ENCODE measurements around the gene HNRNPL. TPM values are rescaled to one million over a fixed set of nuclear protein-coding genes. Genes with fewer than 3 reads are reported as not detected.
A peak's percentile ranks its signal among the peaks of the same experiment; 100 is the strongest.

HNRNPL gene
- total RNA-seq, 2 experiments from 2014 or later, result 723 to 728 TPM

DNA sequence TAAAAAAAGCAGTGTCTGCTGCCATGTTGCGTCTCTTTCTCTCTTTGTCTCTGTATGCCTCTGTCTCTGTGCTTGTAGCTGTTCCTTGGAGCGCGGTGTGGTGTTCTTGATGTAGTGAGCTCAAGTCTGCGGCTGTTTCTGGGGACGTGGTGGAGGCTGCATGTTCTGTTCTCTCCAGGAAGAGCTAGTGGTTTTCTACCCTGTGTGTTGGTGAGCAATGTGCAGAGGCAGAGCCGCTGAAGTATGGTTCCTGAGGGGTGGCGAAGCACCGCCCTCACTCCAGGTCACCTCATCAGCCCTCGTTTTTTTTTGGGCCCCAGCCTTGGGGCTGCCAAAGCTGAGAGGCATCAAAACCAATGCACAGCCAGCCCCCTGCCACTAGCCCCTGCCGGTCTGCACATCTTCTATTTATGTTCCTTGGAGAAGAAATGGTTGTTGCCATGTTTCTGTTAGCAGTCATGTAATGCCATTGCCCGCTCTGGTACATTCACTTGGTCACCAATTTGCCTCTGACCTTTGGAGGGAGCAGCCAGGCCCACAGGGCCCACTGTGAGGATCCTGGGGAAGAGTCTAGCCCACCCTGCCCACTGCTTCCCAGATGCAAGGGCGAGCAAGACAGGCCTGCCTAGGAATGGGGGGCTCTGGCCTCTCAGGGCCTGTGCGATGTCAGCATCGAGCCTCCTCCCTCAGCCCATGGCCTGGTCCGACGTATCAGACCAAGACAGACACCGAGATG lies 7.2 kb downstream of the HNRNPL start:
- H3K36me3 Mint-ChIP-seq, result peaks cover 82% of the 10 kb centered on the region
- peaks cover 84% of the 10 kb centered on the region for H3K4me1 Mint-ChIP-seq
- H3K27me3 Mint-ChIP-seq, result no peaks in the 10 kb centered on the region
- H3K9me3 Mint-ChIP-seq, result no peaks in the 10 kb centered on the region
- peak; percentile 70 for DNase-seq
- peak overlapping the region; percentile 91 for H3K27ac Mint-ChIP-seq
- H3K4me3 Mint-ChIP-seq, result peak overlapping the region; percentile 78

GRCh38 chr19:38841787-38842438 lies 7.9 kb downstream of the HNRNPL start:
- no peaks in the 10 kb centered on the region for H3K9me3 Mint-ChIP-seq

GRCh38 chr19:38841180-38841766 lies 8.5 kb downstream of the HNRNPL start:
- Mint-ChIP-seq H3K27me3 (no peaks in the 10 kb centered on the region), H3K9me3 (no peaks in the 10 kb centered on the region)

More at GRCh38 chr19:38841787-38842438, 7.9 kb downstream of the HNRNPL start:
- peak overlapping the region; percentile 91 for H3K27ac Mint-ChIP-seq
- peak overlapping the region; percentile 78 for H3K4me3 Mint-ChIP-seq
- peak; percentile 39 for DNase-seq
- H3K4me1 Mint-ChIP-seq, result peaks cover 79% of the 10 kb centered on the region
- no peaks in the 10 kb centered on the region for H3K27me3 Mint-ChIP-seq
- peaks cover 79% of the 10 kb centered on the region for H3K36me3 Mint-ChIP-seq

DNA sequence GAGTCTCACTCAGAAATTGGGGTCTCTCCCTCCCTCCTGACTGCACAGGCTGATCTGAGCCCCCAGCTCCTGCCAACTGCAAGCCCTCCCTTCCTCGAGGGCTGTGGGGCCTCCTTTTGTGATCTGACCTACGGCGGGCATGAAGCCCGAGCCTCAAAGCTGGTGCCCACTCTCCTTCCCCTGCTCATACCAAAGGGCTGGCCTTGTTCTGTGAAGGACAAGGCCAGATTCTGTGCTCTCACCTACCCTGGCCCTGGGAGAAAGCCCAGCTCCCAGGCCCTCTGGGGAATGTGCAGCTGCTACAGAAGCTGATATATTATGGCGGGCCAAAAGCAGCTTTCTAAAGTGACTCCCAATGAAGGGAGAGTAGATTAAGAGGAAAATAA lies 9.2 kb downstream of the HNRNPL start:
- DNase-seq, result no peak
- Mint-ChIP-seq H3K36me3 (peaks cover 77% of the 10 kb centered on the region), H3K4me1 (peaks cover 71% of the 10 kb centered on the region), H3K4me3 (no peak overlapping the region), H3K27me3 (no peaks in the 10 kb centered on the region), H3K27ac (peak overlapping the region; percentile 91), H3K9me3 (no peaks in the 10 kb centered on the region)

More at GRCh38 chr19:38841180-38841766, 8.5 kb downstream of the HNRNPL start:
- no peak for DNase-seq
- H3K36me3 Mint-ChIP-seq, result peaks cover 80% of the 10 kb centered on the region
- H3K4me3 Mint-ChIP-seq, result peak overlapping the region; percentile 78
- peaks cover 78% of the 10 kb centered on the region for H3K4me1 Mint-ChIP-seq
- H3K27ac Mint-ChIP-seq, result peak overlapping the region; percentile 91

- Mint-ChIP-seq H3K27ac (peak overlapping the region; percentile 78), H3K36me3 (peaks cover 74% of the 10 kb centered on the region), H3K9me3 (no peaks in the 10 kb centered on the region), H3K4me1 (peaks cover 66% of the 10 kb centered on the region), H3K4me3 (peak overlapping the region; percentile 46), H3K27me3 (no peaks in the 10 kb centered on the region)
- no peak for DNase-seq
Measured at GRCh38 chr19:38839816-38840582, 9.8 kb downstream of the HNRNPL start.

- Mint-ChIP-seq H3K4me3 (peak overlapping the region; percentile 5), H3K36me3 (peaks cover 69% of the 10 kb centered on the region), H3K27ac (peak overlapping the region; percentile 89), H3K27me3 (no peaks in the 10 kb centered on the region), H3K9me3 (no peaks in the 10 kb centered on the region), H3K4me1 (peaks cover 61% of the 10 kb centered on the region)
- no peak for DNase-seq
Measured at GRCh38 chr19:38838986-38839761, 10.6 kb downstream of the HNRNPL start.

DNA sequence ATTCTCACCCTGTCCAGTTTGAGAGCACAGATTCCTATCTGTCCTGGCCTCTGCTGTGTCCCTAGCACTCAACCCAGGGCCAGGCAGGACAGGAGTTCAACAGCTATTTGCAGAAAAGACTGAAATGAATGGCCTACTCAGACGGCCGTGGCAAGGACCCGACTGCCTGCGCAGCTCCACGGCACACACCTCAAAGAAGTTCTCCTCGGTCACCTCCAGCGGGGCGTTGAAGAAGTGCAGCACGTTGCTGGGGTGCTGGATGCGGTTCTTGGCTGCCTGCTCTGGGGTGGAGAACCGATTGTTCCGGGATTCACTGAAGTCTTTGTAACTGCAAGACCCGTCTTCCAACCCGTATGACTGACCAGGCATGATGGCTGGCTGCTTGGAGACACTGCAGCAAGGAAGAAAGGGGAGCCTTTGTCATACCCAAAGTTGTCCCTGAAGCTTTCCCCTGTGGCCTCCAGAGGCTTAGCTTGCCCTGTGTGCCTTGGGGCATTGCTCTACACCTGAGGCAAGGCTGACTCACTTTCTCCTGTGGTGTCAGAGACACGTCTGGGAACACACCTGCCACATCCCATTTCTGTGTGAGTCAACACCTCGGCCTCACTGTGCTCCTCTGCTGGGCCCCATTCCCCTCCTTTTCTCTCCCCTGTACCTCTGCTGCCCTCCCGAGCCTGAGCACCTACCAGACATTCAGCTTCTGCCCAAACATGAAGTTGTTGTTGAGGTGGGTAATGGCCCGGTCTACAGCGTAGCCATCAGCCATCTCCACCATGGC lies 11.4 kb downstream of the HNRNPL start:
- peak overlapping the region; percentile 5 for H3K4me3 Mint-ChIP-seq
- no peaks in the 10 kb centered on the region for H3K9me3 Mint-ChIP-seq
- DNase-seq, result peak; percentile 61
- peaks cover 53% of the 10 kb centered on the region for H3K4me1 Mint-ChIP-seq
- peaks cover 61% of the 10 kb centered on the region for H3K36me3 Mint-ChIP-seq
- H3K27ac Mint-ChIP-seq, result peak overlapping the region; percentile 89
- H3K27me3 Mint-ChIP-seq, result no peaks in the 10 kb centered on the region

- no peaks in the 10 kb centered on the region for H3K9me3 Mint-ChIP-seq
- no peak for DNase-seq
- no peak overlapping the region for H3K4me3 Mint-ChIP-seq
- H3K36me3 Mint-ChIP-seq, result peaks cover 54% of the 10 kb centered on the region
- no peaks in the 10 kb centered on the region for H3K27me3 Mint-ChIP-seq
- peak overlapping the region; percentile 29 for H3K27ac Mint-ChIP-seq
- peaks cover 46% of the 10 kb centered on the region for H3K4me1 Mint-ChIP-seq
Measured at GRCh38 chr19:38837656-38838121, 12.1 kb downstream of the HNRNPL start.

DNA sequence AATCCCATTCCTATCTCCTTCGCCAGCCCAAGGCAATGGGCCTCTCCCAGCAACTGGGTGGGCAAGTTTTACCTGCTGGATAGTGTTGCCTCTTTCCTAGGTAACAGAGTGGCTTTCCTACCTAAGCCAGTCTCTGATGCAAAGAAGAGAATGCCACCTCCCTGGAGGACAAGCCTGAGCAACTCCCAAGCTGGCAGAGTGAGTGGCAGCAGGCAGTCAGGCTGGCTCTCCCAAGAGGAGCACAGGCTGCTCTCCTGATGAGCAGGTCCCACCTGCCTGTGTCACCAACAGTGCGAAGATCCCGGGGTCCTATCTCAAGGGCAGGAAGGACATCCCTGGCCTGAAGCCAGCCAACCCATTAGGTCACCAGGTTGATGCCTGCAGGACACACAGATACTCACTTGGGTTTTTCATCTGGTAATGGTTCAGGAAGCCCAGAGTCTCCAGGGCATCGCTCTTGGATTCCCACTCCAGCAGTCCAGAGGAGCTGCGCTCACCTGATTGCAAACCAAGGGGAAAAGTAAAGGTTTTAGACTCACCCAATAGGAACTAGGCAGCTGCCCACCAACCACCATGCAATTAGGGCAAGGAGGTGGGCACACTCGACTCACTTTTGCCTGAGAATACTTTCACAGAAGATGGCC lies 12.7 kb downstream of the HNRNPL start:
- Mint-ChIP-seq H3K4me3 (no peak overlapping the region), H3K36me3 (peaks cover 48% of the 10 kb centered on the region), H3K27ac (peak overlapping the region; percentile 29), H3K4me1 (peaks cover 44% of the 10 kb centered on the region), H3K27me3 (no peaks in the 10 kb centered on the region), H3K9me3 (no peaks in the 10 kb centered on the region)
- DNase-seq, result no peak

- Mint-ChIP-seq H3K4me3 (no peak overlapping the region), H3K27ac (peak overlapping the region; percentile 79), H3K27me3 (no peaks in the 10 kb centered on the region), H3K9me3 (no peaks in the 10 kb centered on the region), H3K4me1 (peaks cover 41% of the 10 kb centered on the region), H3K36me3 (peaks cover 41% of the 10 kb centered on the region)
- DNase-seq, result no peak
Measured at GRCh38 chr19:38836159-38836982, 13.4 kb downstream of the HNRNPL start.

DNA sequence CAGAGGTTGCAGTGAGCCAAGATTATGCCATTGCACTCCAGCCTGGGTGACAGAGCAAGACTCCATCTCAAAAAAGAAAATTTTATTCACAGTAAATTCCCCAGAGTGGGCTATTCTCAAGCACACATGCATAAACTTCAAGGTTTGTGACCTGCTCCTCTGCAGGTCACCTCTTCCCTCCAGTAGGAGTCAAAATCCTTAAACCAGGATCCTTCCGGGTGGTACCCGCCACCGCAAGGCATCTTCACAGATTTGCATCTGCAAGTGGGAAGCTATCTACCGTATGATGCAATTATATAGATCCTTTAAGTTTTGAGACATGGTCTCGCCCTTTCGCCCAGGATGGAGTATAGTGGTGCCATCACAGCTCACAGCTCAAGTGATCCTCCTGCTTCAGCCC lies 15.2 kb downstream of the HNRNPL start:
- no peaks in the 10 kb centered on the region for H3K9me3 Mint-ChIP-seq
- peaks cover 38% of the 10 kb centered on the region for H3K36me3 Mint-ChIP-seq
- DNase-seq, result no peak
- peaks cover 36% of the 10 kb centered on the region for H3K4me1 Mint-ChIP-seq
- H3K27me3 Mint-ChIP-seq, result no peaks in the 10 kb centered on the region
- no peak overlapping the region for H3K4me3 Mint-ChIP-seq
- H3K27ac Mint-ChIP-seq, result peak overlapping the region; percentile 42

DNA sequence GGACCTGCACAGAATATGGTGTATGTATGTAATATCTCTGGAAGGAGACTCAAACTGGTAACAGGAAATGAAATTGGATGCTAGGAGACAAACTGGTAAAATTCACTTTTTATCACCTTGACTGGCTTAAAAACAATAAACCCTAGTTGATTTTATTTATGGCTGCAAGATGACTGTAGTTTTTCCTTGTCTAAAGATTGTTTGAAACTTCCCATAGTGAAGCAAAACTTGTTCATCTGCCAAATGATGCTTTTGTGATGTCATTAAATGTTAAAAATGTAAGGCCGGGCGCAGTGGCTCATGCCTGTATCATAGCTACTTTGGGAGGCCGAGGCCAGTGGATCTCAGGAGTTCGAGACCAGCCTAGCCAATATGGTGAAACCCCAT lies 15.7 kb downstream of the HNRNPL start:
- H3K4me1 Mint-ChIP-seq, result peaks cover 31% of the 10 kb centered on the region
- H3K9me3 Mint-ChIP-seq, result no peaks in the 10 kb centered on the region
- DNase-seq, result no peak
- peak overlapping the region; percentile 37 for H3K27ac Mint-ChIP-seq
- peaks cover 36% of the 10 kb centered on the region for H3K36me3 Mint-ChIP-seq
- no peaks in the 10 kb centered on the region for H3K27me3 Mint-ChIP-seq
- no peak overlapping the region for H3K4me3 Mint-ChIP-seq

DNA sequence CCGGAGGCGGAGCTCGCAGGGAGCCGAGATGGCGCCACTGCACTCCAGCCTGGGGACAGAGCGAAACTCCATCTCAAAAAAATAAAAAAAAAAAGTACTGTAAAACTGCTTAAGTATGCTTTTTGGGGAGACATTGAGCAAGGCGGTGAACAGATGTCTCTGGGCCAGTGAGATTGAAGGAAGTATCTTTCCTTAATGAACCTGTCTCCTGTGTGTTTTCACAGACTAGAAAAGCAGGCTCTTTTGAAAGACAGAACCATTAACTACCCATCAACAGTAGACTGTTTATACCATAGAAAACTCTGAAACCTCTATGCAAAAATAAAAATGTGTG lies 16.7 kb downstream of the HNRNPL start:
- Mint-ChIP-seq H3K9me3 (no peaks in the 10 kb centered on the region), H3K27me3 (no peaks in the 10 kb centered on the region), H3K27ac (peak overlapping the region; percentile 25), H3K36me3 (peaks cover 32% of the 10 kb centered on the region), H3K4me1 (peaks cover 25% of the 10 kb centered on the region), H3K4me3 (no peak overlapping the region)
- DNase-seq, result no peak
